ENCODE results near the gene CLASP2.
"Not testable (repeated sequence)": the region's sequence is repeated elsewhere in the genome, so short reads cannot be mapped to it uniquely, and the experiment has no call there.

CLASP2 gene

DNA sequence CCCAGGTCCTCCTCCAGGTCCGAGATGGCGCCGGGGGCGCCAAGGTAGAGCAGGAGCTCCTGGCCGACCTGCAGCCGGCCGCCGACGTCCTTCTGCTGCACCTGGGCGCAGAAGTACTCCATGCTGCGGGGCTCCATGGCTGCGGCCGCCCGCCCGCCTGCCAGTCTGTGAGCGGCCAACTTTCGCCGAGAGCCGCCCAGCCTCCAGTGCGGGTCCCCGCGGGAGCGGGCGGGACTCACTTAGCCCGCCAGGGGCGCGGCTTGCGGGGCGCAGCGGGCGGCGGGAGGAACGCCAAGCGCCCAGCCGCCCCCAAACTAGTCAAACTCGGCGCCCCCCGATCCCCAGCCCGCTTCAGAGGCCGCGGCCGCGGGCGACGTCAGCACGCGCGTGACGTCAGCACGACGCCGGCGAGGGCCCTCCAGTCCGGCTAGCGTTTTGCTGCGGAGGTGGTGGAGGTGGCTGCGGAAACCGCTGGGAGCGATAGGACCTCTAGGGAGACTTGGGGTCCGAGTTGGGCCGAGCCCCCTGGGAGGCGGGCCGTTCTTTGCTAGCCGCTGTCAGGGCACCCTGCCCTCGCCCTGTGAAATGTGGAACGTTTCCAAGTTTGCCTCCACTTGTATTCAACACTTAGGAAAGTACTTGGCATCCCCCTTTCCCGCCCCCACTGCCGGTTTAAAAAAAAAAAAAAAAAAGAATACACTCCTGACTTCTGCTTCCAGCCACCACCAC is at the start of gene CLASP2:
Gene CLASP2 (minus strand): TSS at position 389 of the 729 bp plus-strand sequence. CDS start 252 bp downstream, at position 137.
- peak; percentile 61 for DNase-seq (ENCODE audit: low read depth, low spot score)

DNA sequence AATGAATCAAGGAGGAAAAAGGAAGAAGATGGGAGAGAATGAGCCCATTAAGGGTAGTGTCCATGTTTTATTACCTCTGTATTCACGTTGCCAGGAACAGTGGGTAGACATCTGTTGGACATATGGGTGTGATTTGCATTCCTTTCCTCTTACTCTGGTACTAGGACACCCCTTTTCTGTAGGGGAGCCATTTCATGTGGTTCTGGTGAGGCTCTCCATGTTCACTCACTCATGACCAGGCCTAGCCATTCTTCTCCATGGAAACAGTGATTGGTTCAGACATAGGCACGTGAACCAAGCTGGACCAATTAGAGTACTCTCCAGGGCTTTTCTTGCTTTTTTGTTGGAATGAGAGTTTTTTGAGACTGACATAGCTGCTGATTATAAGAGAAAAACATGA is 40.8 kb upstream of the CLASP2 start:
- DNase-seq (ENCODE audit: low read depth, low spot score): no peak

- DNase-seq (ENCODE audit: low read depth, low spot score): no peak
Measured at GRCh38 chr3:33758281-33758680, 40.2 kb upstream of the CLASP2 start.

- DNase-seq (ENCODE audit: low read depth, low spot score): not testable (repeated sequence)
Measured at GRCh38 chr3:33754391-33754790, 36.3 kb upstream of the CLASP2 start.

DNA sequence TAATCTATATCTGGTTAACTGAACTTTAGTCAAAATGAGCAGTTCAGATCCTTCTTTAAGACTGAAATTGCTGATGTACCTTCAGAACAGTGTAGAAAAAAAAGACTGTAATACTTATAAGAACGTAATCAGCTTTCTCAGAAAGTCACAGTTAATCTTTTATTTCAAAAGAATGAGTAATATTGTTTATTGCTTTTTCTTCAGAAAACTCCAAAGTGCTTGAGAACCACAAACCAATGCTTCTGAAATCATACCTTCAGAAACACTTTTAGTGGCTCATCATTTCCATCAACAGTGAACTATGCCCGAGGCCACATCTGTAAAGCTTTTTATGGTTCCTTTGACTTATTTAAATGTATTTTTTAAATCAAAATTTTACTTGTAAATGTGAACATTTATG is 33.3 kb upstream of the CLASP2 start:
- DNase-seq (ENCODE audit: low read depth, low spot score): no peak

DNA sequence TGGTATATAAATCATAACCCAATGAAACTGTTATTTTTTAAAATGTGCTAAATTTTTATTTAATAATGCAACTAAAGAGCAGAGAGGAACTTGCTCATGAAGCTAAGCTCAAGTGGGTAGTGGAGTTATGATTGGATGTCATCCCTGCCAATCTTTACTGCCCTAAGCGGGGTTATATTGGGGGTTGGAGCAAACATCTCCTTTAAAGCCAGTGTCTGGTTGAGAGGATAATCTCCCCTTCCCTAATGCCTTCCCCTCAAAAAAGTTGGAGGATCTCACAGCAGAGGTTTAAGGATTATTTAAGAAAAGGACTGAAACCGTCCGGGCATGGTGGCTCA is 32.1 kb upstream of the CLASP2 start:
- DNase-seq (ENCODE audit: low read depth, low spot score): no peak

- no peak for DNase-seq (ENCODE audit: low read depth, low spot score)
Measured at GRCh38 chr3:33749546-33750210, 31.6 kb upstream of the CLASP2 start.

DNA sequence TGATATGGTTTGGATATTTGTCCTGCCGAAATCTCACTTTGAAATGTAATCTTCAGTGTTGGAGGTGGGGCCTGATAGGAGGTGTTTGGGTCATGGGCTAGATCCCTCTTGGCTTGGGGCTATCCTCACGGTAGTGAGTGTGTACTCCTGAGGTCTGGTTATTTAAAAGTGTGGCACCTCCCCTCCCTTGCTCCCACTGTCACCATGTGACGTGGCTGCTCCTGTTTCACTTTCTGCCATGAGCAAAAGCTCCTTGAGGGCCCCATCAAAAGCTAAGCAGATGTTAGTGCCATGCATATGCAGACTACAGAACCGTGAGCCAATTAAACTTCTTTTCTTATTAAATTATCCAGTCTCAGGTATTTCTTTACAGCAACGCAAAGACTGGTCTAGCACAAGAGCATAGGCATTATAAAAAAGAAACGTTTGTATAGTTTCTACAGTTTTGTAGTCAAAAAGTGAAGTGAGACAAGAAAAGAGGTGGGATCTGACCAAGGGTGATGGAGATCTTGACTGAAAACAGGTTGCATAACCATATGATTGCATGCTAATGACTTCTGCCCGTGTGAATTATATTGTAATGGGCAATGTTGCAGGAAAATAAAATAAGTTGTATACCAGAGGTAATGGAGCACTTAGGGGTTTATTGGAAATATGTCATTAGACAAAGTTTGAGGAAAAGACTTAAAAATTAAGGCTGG is 28.5 kb upstream of the CLASP2 start:
- DNase-seq (ENCODE audit: low read depth, low spot score): no peak

DNA sequence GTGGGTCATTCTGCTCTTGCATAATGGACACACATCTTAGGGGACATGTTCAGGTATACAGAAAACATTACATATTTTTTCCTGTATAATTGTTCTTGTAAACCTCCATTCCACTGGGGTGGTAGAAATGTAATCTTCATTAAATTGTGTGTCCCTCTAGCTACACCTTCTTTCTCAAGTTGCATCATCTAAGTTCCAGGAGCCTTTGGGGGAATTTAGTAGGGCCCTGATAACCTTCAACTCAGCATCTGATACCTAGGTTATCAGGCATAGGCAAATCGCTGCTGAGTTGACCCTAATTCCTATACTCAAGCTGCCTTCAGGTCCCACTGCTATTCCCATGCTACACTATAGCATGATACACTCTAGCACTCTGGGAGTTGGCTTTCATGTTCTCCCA is 19.1 kb upstream of the CLASP2 start:
- no peak for DNase-seq (ENCODE audit: low read depth, low spot score)

DNA sequence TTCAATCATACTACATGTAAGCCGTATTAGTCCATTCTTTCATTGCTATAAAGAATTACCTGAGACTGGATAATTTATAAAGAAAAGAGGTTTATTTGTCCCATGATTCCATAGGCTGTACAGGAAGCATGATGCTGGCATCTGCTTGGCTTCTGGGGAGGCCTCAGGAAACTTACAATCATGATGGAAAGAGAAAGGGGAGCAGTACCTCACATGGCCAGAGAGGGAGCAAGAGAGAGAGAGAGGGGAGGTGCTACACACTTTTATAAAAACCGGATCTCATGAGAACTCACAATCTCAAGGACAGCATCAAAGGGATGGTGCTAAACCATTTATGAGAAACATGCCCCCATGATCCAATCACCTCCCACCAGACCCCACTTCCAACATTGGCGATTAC is 14.3 kb upstream of the CLASP2 start:
- no peak for DNase-seq (ENCODE audit: low read depth, low spot score)

GRCh38 chr3:33729993-33730392 is 11.9 kb upstream of the CLASP2 start:
- no peak for DNase-seq (ENCODE audit: low read depth, low spot score)

GRCh38 chr3:33724256-33724655 is 6.2 kb upstream of the CLASP2 start:
- DNase-seq (ENCODE audit: low read depth, low spot score): no peak

- DNase-seq (ENCODE audit: low read depth, low spot score): no peak
Measured at GRCh38 chr3:33722626-33723370, 4.7 kb upstream of the CLASP2 start.

GRCh38 chr3:33722191-33722590 is 4.1 kb upstream of the CLASP2 start:
- no peak for DNase-seq (ENCODE audit: low read depth, low spot score)

DNA sequence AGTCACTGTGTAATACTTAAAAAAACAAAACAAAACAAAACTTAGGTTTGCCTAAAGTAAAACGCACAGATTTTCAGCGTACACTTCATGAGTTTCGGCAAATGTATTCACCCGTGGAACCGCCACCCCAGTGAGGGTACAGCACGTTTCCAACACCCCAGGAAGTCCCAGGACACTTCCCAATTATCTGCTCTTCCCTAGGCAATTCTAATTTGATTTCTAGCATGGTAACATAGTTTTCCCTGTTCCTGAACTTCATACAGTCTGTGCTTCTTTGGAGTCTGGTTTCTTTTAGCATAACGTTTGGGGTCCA is 497 bp upstream of the CLASP2 start:
- no peak for DNase-seq (ENCODE audit: low read depth, low spot score)

DNA sequence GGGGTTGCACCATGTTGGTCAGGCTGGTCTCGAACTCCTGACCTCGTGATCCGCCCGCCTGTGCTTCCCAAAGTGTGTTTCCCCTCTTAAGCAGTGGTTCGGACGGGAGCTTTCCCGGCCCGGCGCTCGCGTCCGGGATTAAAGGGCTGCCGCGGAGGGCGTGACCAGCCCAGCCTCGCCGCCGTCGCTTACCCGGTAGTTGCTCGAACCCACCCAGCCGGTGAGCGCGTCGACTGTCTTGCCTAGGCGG is 513 bp downstream of the CLASP2 start:
- no peak for DNase-seq (ENCODE audit: low read depth, low spot score)

- no peak for DNase-seq (ENCODE audit: low read depth, low spot score)
Measured at GRCh38 chr3:33716227-33716626, 1.8 kb downstream of the CLASP2 start.

DNA sequence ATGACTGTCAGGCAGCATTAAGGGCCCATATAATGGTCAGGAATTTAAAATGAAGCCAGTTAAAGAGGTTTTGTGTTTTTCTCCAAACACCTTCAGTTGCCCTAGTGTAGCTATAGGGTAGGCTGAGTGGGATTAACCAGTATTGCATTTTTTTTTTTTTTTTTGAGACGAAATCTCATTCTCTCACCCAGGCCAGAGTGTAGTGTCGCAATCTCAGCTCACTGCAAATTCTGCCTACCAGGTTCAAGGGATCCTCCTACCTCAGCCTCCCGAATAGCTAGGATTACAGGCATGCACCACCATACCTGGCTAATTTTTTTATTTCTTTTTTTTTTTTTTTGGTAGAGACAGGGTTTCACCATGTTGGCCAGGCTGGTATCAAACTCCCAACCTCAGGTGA is 7.0 kb downstream of the CLASP2 start:
- DNase-seq (ENCODE audit: low read depth, low spot score): no peak

- DNase-seq (ENCODE audit: low read depth, low spot score): no peak
Measured at GRCh38 chr3:33706056-33706455, 12.0 kb downstream of the CLASP2 start.

- no peak for DNase-seq (ENCODE audit: low read depth, low spot score)
Measured at GRCh38 chr3:33704891-33705290, 13.2 kb downstream of the CLASP2 start.

GRCh38 chr3:33699275-33699674 is 18.8 kb downstream of the CLASP2 start:
- DNase-seq (ENCODE audit: low read depth, low spot score): no peak

- DNase-seq (ENCODE audit: low read depth, low spot score): no peak
Measured at GRCh38 chr3:33694944-33695343, 23.1 kb downstream of the CLASP2 start.

GRCh38 chr3:33690341-33690740 is 27.7 kb downstream of the CLASP2 start:
- DNase-seq (ENCODE audit: low read depth, low spot score): no peak

Measured in activated CD4-positive, CD25-positive, alpha-beta regulatory T cell treated with anti-CD3 and anti-CD28 coated beads, Interleukin-2, amount 50 U/mL, for 16 hours (primary cell).